Transverse colon (tissue), 4 donors: Measurements from ENCODE around the gene GPR162. TPM values are rescaled to one million over a fixed set of nuclear protein-coding genes. Genes with fewer than 3 reads are reported as not detected.

Experiments
- DNase-seq: peaks from one replicate; pipeline ENCODE4 v3.0.0-alpha.2; 2019
- H3K27ac ChIP-seq, 4 donors: fragments of 200-600 bp; sonication (generic); 2 replicates each; pipeline ENCODE4 v1.5.1; 2016 to 2018; ENCODE audit warnings: inconsistent platforms in 4 of 4
- H3K27me3 ChIP-seq: fragments of 200-600 bp; sonication (generic); 2 replicates; pipeline ENCODE4 v1.5.1; 2017; ENCODE audit warnings: inconsistent platforms
- H3K36me3 ChIP-seq, 4 donors: fragments of 200-600 bp; sonication (generic); 2 replicates each; pipeline ENCODE4 v1.5.1; 2017 to 2019; ENCODE audit warnings: inconsistent platforms in 4 of 4
- H3K4me1 ChIP-seq, 4 donors: fragments of 200-600 bp; sonication (generic); 2 replicates each; pipeline ENCODE4 v1.5.1; 2017 to 2020; ENCODE audit warnings: inconsistent platforms in 4 of 4
- H3K4me3 ChIP-seq, 4 donors: fragments of 200-600 bp; sonication (generic); 1 replicate in 1 of 4; 2 replicates in 3 of 4; pipeline versions ENCODE4 v1.5.1 to v1.6.1; 2017 to 2019; ENCODE audit warnings: inconsistent platforms in 4 of 4
- H3K9me3 ChIP-seq, 2 donors: fragments of 200-600 bp; sonication (generic); 2 replicates each; pipeline ENCODE4 v1.5.1; 2017 to 2019; ENCODE audit warnings: inconsistent platforms in 2 of 2
- EP300 ChIP-seq: sonication (generic); formaldehyde crosslinking; IDR thresholded peaks from one replicate; pipeline ENCODE4 v1.6.1; 2017; ENCODE audit warnings: antibody characterized with exemption, low read depth
- POLR2A ChIP-seq: fragments of 450-650 bp; IDR thresholded peaks from one replicate; pipeline ENCODE4 v1.6.1; 2016; ENCODE audit warnings: antibody characterized with exemption, mild to moderate bottlenecking, moderate library complexity
- POLR2AphosphoS5 ChIP-seq, 3 donors: sonication (generic); formaldehyde crosslinking; IDR thresholded peaks; one replicate each; pipeline ENCODE4 v1.6.1; 2016; ENCODE audit warnings: antibody characterized with exemption in 3 of 3
- WGBS, 2 donors: methylation state at CpG; one replicate each; pipeline ENCODE4 v1.1.5; 2018; ENCODE audit warnings: low coverage in 1 of 2; 5-methylcytosine and 5-hydroxymethylcytosine counted together
- in situ Hi-C, 4 donors: fragments of 200-750 bp; cut with MboI; loops; one replicate each; pipeline versions ENCODE4 v1.15.0 to v1.15.1; 2017; ENCODE audit warnings: low sequenced_read_pairs in 3 of 4, low pct_ligation_motif_present in 1 of 4, low pct_unique_long_range_greater_than_20kb in 1 of 4
- intact Hi-C: fragments of 100-400 bp; cut with DNase I; formaldehyde crosslinking; loops from one replicate; pipeline ENCODE4 v1.15.1; 2023; ENCODE audit warnings: low total_unique reads
- total RNA-seq, 4 donors: library from RNA; depleted of rRNA; stranded (reverse); fragments of >200 nt; gene quantifications; one replicate each; pipeline ENCODE4 v1.1.0, GENCODE V29; 2016
- TF ChIP-seq, protein P1 (sequence below), 5 experiments: fragments of 200-600 bp in 3 of 5; fragments of 450-650 bp in 2 of 5; sonication (generic) in 3 of 5; IDR thresholded peaks; 1 replicate in 2 of 5; 2 replicates in 3 of 5; pipeline ENCODE4 v1.5.1; 2016 to 2017; ENCODE audit warnings: antibody characterized with exemption in 5 of 5, inconsistent platforms in 3 of 5, mild to moderate bottlenecking in 2 of 5, moderate library complexity in 1 of 5

The GPR162 gene
- total RNA-seq, 4 donors from 2014 or later: 3.0 to 6.4 (median 3.1) TPM; not detected in 1

DNA sequence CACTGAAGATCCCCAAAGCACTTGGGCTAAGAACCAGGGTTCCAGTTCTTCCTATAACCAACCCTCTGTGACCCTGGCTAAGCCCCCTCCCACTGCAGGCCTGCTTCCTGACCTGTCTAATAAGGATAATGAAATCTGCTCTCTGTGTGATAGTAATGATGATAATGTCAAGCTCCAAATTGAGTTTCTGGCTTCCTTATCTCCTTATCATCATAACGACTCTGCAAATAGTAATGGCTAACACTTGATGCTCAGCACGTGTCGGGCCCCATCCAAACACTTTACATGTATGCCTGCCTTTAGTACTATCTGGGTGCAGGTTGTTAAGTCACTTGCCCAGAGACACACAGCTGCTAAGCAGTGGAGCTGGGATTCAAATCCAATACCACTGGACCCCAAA, 5.0 kb upstream of the GPR162 start:
- intact Hi-C loops: no loop called here
- H3K4me1 ChIP-seq: peaks cover 0 to 5% (median 3%) of the 10 kb centered on the region in 4 donors
- H3K27ac ChIP-seq: no peak overlapping the region
- DNase-seq: no peak
- in situ Hi-C loops: no loop called here
- 67% methylated on average over 3 of the region's 3 CpGs; no CpG with 5 or more reads in 1 of the 2 donors for WGBS, 2 donors
- H3K36me3 ChIP-seq: no peaks in the 10 kb centered on the region
- peaks cover 1% of the 10 kb centered on the region for H3K27me3 ChIP-seq
- no peak overlapping the region for H3K4me3 ChIP-seq
- TF ChIP-seq POLR2AphosphoS5 (IDR thresholded peaks at IDR 0.05): no peak
- no peak for TF ChIP-seq EP300
- TF ChIP-seq, protein P1, sequence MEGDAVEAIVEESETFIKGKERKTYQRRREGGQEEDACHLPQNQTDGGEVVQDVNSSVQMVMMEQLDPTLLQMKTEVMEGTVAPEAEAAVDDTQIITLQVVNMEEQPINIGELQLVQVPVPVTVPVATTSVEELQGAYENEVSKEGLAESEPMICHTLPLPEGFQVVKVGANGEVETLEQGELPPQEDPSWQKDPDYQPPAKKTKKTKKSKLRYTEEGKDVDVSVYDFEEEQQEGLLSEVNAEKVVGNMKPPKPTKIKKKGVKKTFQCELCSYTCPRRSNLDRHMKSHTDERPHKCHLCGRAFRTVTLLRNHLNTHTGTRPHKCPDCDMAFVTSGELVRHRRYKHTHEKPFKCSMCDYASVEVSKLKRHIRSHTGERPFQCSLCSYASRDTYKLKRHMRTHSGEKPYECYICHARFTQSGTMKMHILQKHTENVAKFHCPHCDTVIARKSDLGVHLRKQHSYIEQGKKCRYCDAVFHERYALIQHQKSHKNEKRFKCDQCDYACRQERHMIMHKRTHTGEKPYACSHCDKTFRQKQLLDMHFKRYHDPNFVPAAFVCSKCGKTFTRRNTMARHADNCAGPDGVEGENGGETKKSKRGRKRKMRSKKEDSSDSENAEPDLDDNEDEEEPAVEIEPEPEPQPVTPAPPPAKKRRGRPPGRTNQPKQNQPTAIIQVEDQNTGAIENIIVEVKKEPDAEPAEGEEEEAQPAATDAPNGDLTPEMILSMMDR (IDR thresholded peaks at IDR 0.05): no peak
- TF ChIP-seq POLR2A: no peak
- H3K9me3 ChIP-seq: no peaks in the 10 kb centered on the region

GRCh38 chr12:6817098-6817497, 4.5 kb upstream of the GPR162 start:
- H3K4me1 ChIP-seq: peaks cover 4 to 10% (median 8%) of the 10 kb centered on the region in 4 donors
- intact Hi-C loops: no loop called here
- in situ Hi-C loops: no loop called here
- H3K4me3 ChIP-seq: no peak overlapping the region
- H3K27ac ChIP-seq: no peak overlapping the region
- WGBS, 2 donors: 94% methylated on average over 8 of the region's 8 CpGs; no CpG with 5 or more reads in 1 of the 2 donors
- no peak for TF ChIP-seq POLR2AphosphoS5 (IDR thresholded peaks at IDR 0.05)
- TF ChIP-seq, protein P1 (IDR thresholded peaks at IDR 0.05): no peak
- TF ChIP-seq EP300: no peak
- TF ChIP-seq POLR2A: no peak
- peaks cover 6% of the 10 kb centered on the region for H3K27me3 ChIP-seq
- no peaks in the 10 kb centered on the region for H3K36me3 ChIP-seq
- H3K9me3 ChIP-seq: no peaks in the 10 kb centered on the region
- DNase-seq: no peak

- intact Hi-C loops: no loop called here
- H3K27me3 ChIP-seq: peaks cover 11% of the 10 kb centered on the region
- no peak overlapping the region for H3K4me3 ChIP-seq
- in situ Hi-C loops: no loop called here
- 88% methylated on average over 18 to 20 of the region's 20 CpGs for WGBS, 2 donors
- H3K36me3 ChIP-seq: no peaks in the 10 kb centered on the region
- no peaks in the 10 kb centered on the region for H3K9me3 ChIP-seq
- no peak overlapping the region for H3K27ac ChIP-seq
- DNase-seq: no peak
- peaks cover 5 to 15% (median 11%) of the 10 kb centered on the region in 4 donors for H3K4me1 ChIP-seq
- TF ChIP-seq, protein P1 (IDR thresholded peaks at IDR 0.05): no peak
- TF ChIP-seq POLR2AphosphoS5 (IDR thresholded peaks at IDR 0.05) (no peak), EP300 (no peak), POLR2A (no peak)
Measured at GRCh38 chr12:6817662-6818157, 3.9 kb upstream of the GPR162 start.

- TF ChIP-seq EP300: no peak
- TF ChIP-seq, protein P1 (IDR thresholded peaks at IDR 0.05): no peak
- TF ChIP-seq POLR2A: no peak
- no peak for TF ChIP-seq POLR2AphosphoS5 (IDR thresholded peaks at IDR 0.05)
- Histone ChIP-seq H3K9me3 (no peaks in the 10 kb centered on the region), H3K27ac (no peak overlapping the region), H3K27me3 (peaks cover 13% of the 10 kb centered on the region), H3K4me3 (no peak overlapping the region), H3K4me1 (peaks cover 5 to 15% (median 11%) of the 10 kb centered on the region in 4 donors), H3K36me3 (no peaks in the 10 kb centered on the region)
- 79 to 82% methylated on average over 4 to 10 of the region's 10 CpGs for WGBS, 2 donors
- intact Hi-C loops (no loop called here), in situ Hi-C loops (no loop called here)
- DNase-seq: no peak
Measured at GRCh38 chr12:6818222-6818621, 3.4 kb upstream of the GPR162 start.
